HG03103 (cell line): ENCODE results near the gene PLA2G3.
"Not testable (repeated sequence)": the region's sequence is repeated elsewhere in the genome, so short reads cannot be mapped to it uniquely, and the experiment has no call there.

Experiments
- ATAC-seq: cut with Tn5 transposase; IDR thresholded peaks from one replicate; pipeline ENCODE4 v1.9.1; 2021; ENCODE audit warnings: low read depth; ENCODE audit not compliant: unreplicated experiment

The PLA2G3 gene

GRCh38 chr22:31124811-31125465, 15.4 kb downstream of the PLA2G3 start:
- no peak for ATAC-seq

- ATAC-seq: no peak
These were observed 16.0 kb downstream of the PLA2G3 start for GRCh38 chr22:31124290-31124689.

- no peak for ATAC-seq
These were observed 17.1 kb downstream of the PLA2G3 start for GRCh38 chr22:31123292-31123602.

- ATAC-seq: no peak
These were observed 17.6 kb downstream of the PLA2G3 start, which contains the start of gene INPP5J for GRCh38 chr22:31122532-31123291. TSS of gene INPP5J (plus strand) at chr22:31122966. CDS start at chr22:31123015, 49 bp downstream.

- ATAC-seq: no peak
These were observed 18.1 kb downstream of the PLA2G3 start for GRCh38 chr22:31122196-31122531.

GRCh38 chr22:31121403-31121802, 18.9 kb downstream of the PLA2G3 start:
- no peak for ATAC-seq

GRCh38 chr22:31120642-31121041, 19.7 kb downstream of the PLA2G3 start:
- no peak for ATAC-seq

GRCh38 chr22:31120230-31120629, 20.1 kb downstream of the PLA2G3 start:
- no peak for ATAC-seq

- no peak for ATAC-seq
These were observed 21.1 kb downstream of the PLA2G3 start for GRCh38 chr22:31119026-31119717.

GRCh38 chr22:31118046-31118820, 22.1 kb downstream of the PLA2G3 start:
- no peak for ATAC-seq

GRCh38 chr22:31112547-31113091, 27.7 kb downstream of the PLA2G3 start:
- ATAC-seq: not testable (repeated sequence)

GRCh38 chr22:31107894-31108218, 32.5 kb downstream of the PLA2G3 start:
- no peak for ATAC-seq

GRCh38 chr22:31107178-31107893, 33.0 kb downstream of the PLA2G3 start, which contains the start of gene SELENOM:
TSS of gene SELENOM (minus strand) at chr22:31107568. CDS start at chr22:31107505, 63 bp downstream.
- peak; percentile 68 for ATAC-seq

GRCh38 chr22:31106731-31107177, 33.6 kb downstream of the PLA2G3 start:
- ATAC-seq: no peak

- ATAC-seq: no peak
These were observed 34.2 kb downstream of the PLA2G3 start for GRCh38 chr22:31106001-31106571.

GRCh38 chr22:31105282-31105929, 34.9 kb downstream of the PLA2G3 start:
- ATAC-seq: no peak

GRCh38 chr22:31104869-31105268, 35.4 kb downstream of the PLA2G3 start:
- ATAC-seq: no peak

GRCh38 chr22:31103899-31104694, 36.2 kb downstream of the PLA2G3 start:
- ATAC-seq: no peak
